ENCODE measurements around the gene SPHK1.
A peak's percentile ranks its signal among the peaks of the same experiment; 100 is the strongest.

The SPHK1 gene

GRCh38 chr17:76384987-76385891 lies 830 bp downstream of the SPHK1 start:
- peak; percentile 48 for DNase-seq

- peak; percentile 92 for DNase-seq
Observed at GRCh38 chr17:76385892-76386786, 1.7 kb downstream of the SPHK1 start.

GRCh38 chr17:76386966-76387765 lies 2.8 kb downstream of the SPHK1 start:
- no peak for DNase-seq

- DNase-seq: no peak
Observed at GRCh38 chr17:76388966-76389888, 4.8 kb downstream of the SPHK1 start.

- DNase-seq: no peak
Observed at GRCh38 chr17:76390003-76390421, 5.6 kb downstream of the SPHK1 start.

GRCh38 chr17:76391200-76391715 lies 6.8 kb downstream of the SPHK1 start:
- no peak for DNase-seq

GRCh38 chr17:76394166-76394565 lies 9.8 kb downstream of the SPHK1 start:
- DNase-seq: no peak

GRCh38 chr17:76395980-76396379 lies 11.6 kb downstream of the SPHK1 start:
- no peak for DNase-seq

GRCh38 chr17:76397184-76397583 lies 12.8 kb downstream of the SPHK1 start:
- no peak for DNase-seq

- DNase-seq: peak; percentile 91
Observed at GRCh38 chr17:76397687-76398522, 13.5 kb downstream of the SPHK1 start.

- DNase-seq: no peak
Observed at GRCh38 chr17:76398523-76399174, 14.2 kb downstream of the SPHK1 start.

GRCh38 chr17:76399175-76400172 lies 15.1 kb downstream of the SPHK1 start:
- no peak for DNase-seq

GRCh38 chr17:76402711-76403110 lies 18.3 kb downstream of the SPHK1 start:
- DNase-seq: no peak

GRCh38 chr17:76404256-76404655 lies 19.8 kb downstream of the SPHK1 start:
- no peak for DNase-seq

- no peak for DNase-seq
Observed at GRCh38 chr17:76404976-76405563, 20.7 kb downstream of the SPHK1 start.

GRCh38 chr17:76405607-76405966 lies 21.2 kb downstream of the SPHK1 start:
- no peak for DNase-seq

GRCh38 chr17:76405967-76406647 lies 21.7 kb downstream of the SPHK1 start:
- DNase-seq: no peak

GRCh38 chr17:76407509-76407908 lies 23.1 kb downstream of the SPHK1 start:
- DNase-seq: no peak

All from activated CD4-positive, alpha-beta T cell treated with anti-CD3 and anti-CD28 coated beads for 48 hours (primary cell).